SK-N-SH (cell line): ENCODE data around the gene TPGS1.

Experiments used
- CTCF ChIP-seq: fragments of 200-600 bp; sonication (generic); IDR thresholded peaks from 2 replicates; pipeline ENCODE4 v1.6.1; 2017; ENCODE audit warnings: antibody characterized with exemption, mild to moderate bottlenecking, moderate library complexity
- EP300 ChIP-seq, 2 experiments: IDR thresholded peaks; 2 replicates each; pipeline versions ENCODE4 v1.4.0 to v1.6.1; 2012; ENCODE audit warnings: borderline replicate concordance in 1 of 2, low read depth in 1 of 2, low read length in 1 of 2
- FOSL2 ChIP-seq: IDR thresholded peaks from 2 replicates; pipeline ENCODE4 v1.4.0; 2012; ENCODE audit warnings: low read depth, mild to moderate bottlenecking, moderate library complexity, borderline replicate concordance
- REST ChIP-seq: IDR thresholded peaks from 2 replicates; pipeline ENCODE4 v1.6.1; 2012; ENCODE audit warnings: mild to moderate bottlenecking, low read depth, low read length, moderate library complexity
- SMC3 ChIP-seq: IDR thresholded peaks from 2 replicates; pipeline ENCODE4 v1.6.1; 2012; ENCODE audit warnings: low read depth, low read length, improper control_type of control experiment

- no peak for TF ChIP-seq CTCF
- no peak for TF ChIP-seq EP300 (IDR thresholded peaks at IDR 0.05; ENCODE audit: borderline replicate concordance in 1 of 2, low read depth in 1 of 2, low read length in 1 of 2)
- no peak for TF ChIP-seq REST
- TF ChIP-seq SMC3: no peak
- no peak for TF ChIP-seq FOSL2
Observed at GRCh38 chr19:459724-460511, 47.4 kb upstream of the TPGS1 start.
